Activated CD4-positive, alpha-beta T cell treated with anti-CD3 and anti-CD28 coated beads for 36 hours (primary cell): ENCODE data around the gene DDOST. TPM values are rescaled to one million over a fixed set of nuclear protein-coding genes. Genes with fewer than 3 reads are reported as not detected.

Experiments used
- ATAC-seq: fragments of 200-7000 bp; cut with Tn5 transposase; one replicate; pipeline ENCODE4 v1.10.0; 2021; ENCODE audit warnings: mild to moderate bottlenecking, moderate library complexity
- CTCF ChIA-PET: fragments of 350-600 bp; sonication (Branson Sonifier 250); formaldehyde crosslinking; loops from one replicate; lab custom pipeline; 2021; ENCODE audit warnings: antibody characterized with exemption; lab: Charles Lee
- POLR2A ChIA-PET: fragments of 350-600 bp; sonication (Branson Sonifier 250); formaldehyde crosslinking; loops from one replicate; lab custom pipeline; 2021; ENCODE audit warnings: antibody characterized with exemption, inconsistent platforms; lab: Charles Lee
- DNase-seq: peaks from one replicate; pipeline ENCODE4 v3.0.0-alpha.2; 2020
- H3K27ac Mint-ChIP-seq: one replicate; pipeline ENCODE4 v1.8.0; 2021; ENCODE audit warnings: mixed read lengths
- H3K27me3 Mint-ChIP-seq: one replicate; pipeline ENCODE4 v1.8.0; 2021; ENCODE audit warnings: mixed read lengths
- H3K36me3 Mint-ChIP-seq: one replicate; pipeline ENCODE4 v1.8.0; 2021; ENCODE audit warnings: low read depth, mixed read lengths
- H3K4me1 Mint-ChIP-seq: one replicate; pipeline ENCODE4 v1.8.0; 2021; ENCODE audit warnings: mixed read lengths
- H3K4me3 Mint-ChIP-seq: one replicate; pipeline ENCODE4 v1.8.0; 2021; ENCODE audit warnings: mild to moderate bottlenecking, moderate library complexity, mixed read lengths
- H3K9me3 Mint-ChIP-seq: one replicate; pipeline ENCODE4 v1.8.0; 2021; ENCODE audit warnings: low read depth, mixed read lengths
- intact Hi-C, 2 experiments: fragments of 100-400 bp; cut with DNase I in 1 of 2; cut with micrococcal nuclease in 1 of 2; formaldehyde crosslinking; loops; one replicate each; pipeline versions ENCODE4 v1.14.2 to v1.15.1; 2022 to 2024; cut with DNase I, micrococcal nuclease
- total RNA-seq, 2 experiments: library from RNA; stranded (reverse); gene quantifications; one replicate each; pipeline ENCODE4 v1.2.3, GENCODE V29; 2021

DDOST gene
- total RNA-seq, 2 experiments from 2014 or later, result 112 to 136 TPM

GRCh38 chr1:20640183-20640597, 21.0 kb downstream of the DDOST start:
- intact Hi-C loops, result loop anchor here (1.0 kb wide), 3 partner anchors 65 to 427 kb away; no protein-coding TSS in a partner anchor
- peak; percentile 78 for DNase-seq
- H3K36me3 Mint-ChIP-seq, result peaks cover 2% of the 10 kb centered on the region
- H3K4me3 Mint-ChIP-seq, result no peak overlapping the region
- ChIA-PET CTCF (interaction anchor here (0.6 to 1.5 kb wide), 5 partner anchors 10 to 123 kb away, joined by 3 to 6 read pairs (median 4); no protein-coding TSS in a partner anchor), POLR2A (no interaction called here)
- no peak overlapping the region for H3K27ac Mint-ChIP-seq
- peak; percentile 88 for ATAC-seq
- no peaks in the 10 kb centered on the region for H3K9me3 Mint-ChIP-seq
- no peaks in the 10 kb centered on the region for H3K4me1 Mint-ChIP-seq
- H3K27me3 Mint-ChIP-seq, result no peaks in the 10 kb centered on the region

GRCh38 chr1:20636785-20637347, 24.3 kb downstream of the DDOST start:
- peaks cover 9% of the 10 kb centered on the region for H3K4me1 Mint-ChIP-seq
- H3K9me3 Mint-ChIP-seq, result no peaks in the 10 kb centered on the region
- CTCF ChIA-PET, result interaction anchor here (0.7 to 1.5 kb wide), 2 partner anchors 42 to 115 kb away, joined by 3 to 5 read pairs; no protein-coding TSS in a partner anchor
- DNase-seq (no peak), ATAC-seq (no peak)
- H3K27ac Mint-ChIP-seq, result no peak overlapping the region
- POLR2A ChIA-PET, result no interaction called here
- no peaks in the 10 kb centered on the region for H3K27me3 Mint-ChIP-seq
- intact Hi-C loops, result loop anchor here in 1 of 2 experiments (10.0 kb wide), 1 partner anchor 262 kb away; no protein-coding TSS in a partner anchor
- H3K4me3 Mint-ChIP-seq, result no peak overlapping the region
- no peaks in the 10 kb centered on the region for H3K36me3 Mint-ChIP-seq

- Mint-ChIP-seq H3K4me3 (peak overlapping the region; percentile 72), H3K4me1 (peaks cover 9% of the 10 kb centered on the region), H3K36me3 (no peaks in the 10 kb centered on the region), H3K27me3 (no peaks in the 10 kb centered on the region), H3K9me3 (no peaks in the 10 kb centered on the region), H3K27ac (no peak overlapping the region)
- ChIA-PET CTCF (interaction anchor here (0.9 to 3.9 kb wide), 5 partner anchors 24 to 560 kb away, joined by 3 to 30 read pairs (median 19); partner anchors contain the start of gene DDOST), POLR2A (interaction anchor here (1.3 kb wide), 1 partner anchor 152 kb away, joined by 6 read pairs; the partner anchor contains the start of gene HP1BP3)
- intact Hi-C loops, result loop anchor here (1.0 to 10.0 kb wide), 3 partner anchors 127 to 260 kb away; partner anchors contain the start of gene MUL1 (in 1 of the 2)
- DNase-seq (peak; percentile 25), ATAC-seq (peak; percentile 38)
These were observed 26.5 kb downstream of the DDOST start for GRCh38 chr1:20634594-20635084.

- ChIA-PET POLR2A (interaction anchor here (1.3 kb wide), 1 partner anchor 153 kb away, joined by 6 read pairs; the partner anchor contains the start of gene HP1BP3), CTCF (interaction anchor here (0.5 to 3.9 kb wide), 22 partner anchors 8 to 1397 kb away, joined by 3 to 30 read pairs (median 4); partner anchors contain the start of gene DDOST)
- peak; percentile 34 for ATAC-seq
- H3K36me3 Mint-ChIP-seq, result no peaks in the 10 kb centered on the region
- intact Hi-C loops, result loop anchor here (1.0 to 10.0 kb wide), 3 partner anchors 127 to 259 kb away; partner anchors contain the start of gene MUL1 (in 1 of the 2)
- H3K27me3 Mint-ChIP-seq, result no peaks in the 10 kb centered on the region
- peak overlapping the region; percentile 72 for H3K4me3 Mint-ChIP-seq
- peak; percentile 28 for DNase-seq
- H3K9me3 Mint-ChIP-seq, result peaks cover 1% of the 10 kb centered on the region
- H3K4me1 Mint-ChIP-seq, result peaks cover 9% of the 10 kb centered on the region
- H3K27ac Mint-ChIP-seq, result peak overlapping the region; percentile 72
These were observed 27.0 kb downstream of the DDOST start for GRCh38 chr1:20634065-20634593.

GRCh38 chr1:20633190-20634064, 27.7 kb downstream of the DDOST start, which contains the start of gene PINK1:
Gene PINK1, plus strand, starts transcription at chr1:20633458. Its CDS starts 91 bp downstream, at chr1:20633549.
- H3K9me3 Mint-ChIP-seq, result peaks cover 3% of the 10 kb centered on the region
- ChIA-PET POLR2A (interaction anchor here (1.3 kb wide), 1 partner anchor 154 kb away, joined by 6 read pairs; the partner anchor contains the start of gene HP1BP3), CTCF (interaction anchor here (0.5 to 3.9 kb wide), 25 partner anchors 9 to 1398 kb away, joined by 3 to 30 read pairs (median 4); partner anchors contain the start of gene DDOST)
- no peaks in the 10 kb centered on the region for H3K27me3 Mint-ChIP-seq
- ATAC-seq (peak; percentile 82), DNase-seq (peak; percentile 91)
- peak within 1 kb of the TSS; percentile 72 for H3K27ac Mint-ChIP-seq
- peaks cover 9% of the 10 kb centered on the region for H3K4me1 Mint-ChIP-seq
- intact Hi-C loops, result loop anchor here (1.0 to 10.0 kb wide), 9 partner anchors 28 to 259 kb away; partner anchors contain the start of genes DDOST (in 2 of the 2) and MUL1 (in 2 of the 2)
- no peaks in the 10 kb centered on the region for H3K36me3 Mint-ChIP-seq
- H3K4me3 Mint-ChIP-seq, result peak within 1 kb of the TSS; percentile 72

GRCh38 chr1:20632386-20632785, 28.8 kb downstream of the DDOST start:
- intact Hi-C loops, result loop anchor here (2.0 to 10.0 kb wide), 3 partner anchors 58 to 258 kb away; partner anchors contain the start of gene MUL1 (in 1 of the 2)
- Mint-ChIP-seq H3K9me3 (peaks cover 6% of the 10 kb centered on the region), H3K36me3 (no peaks in the 10 kb centered on the region), H3K27me3 (peaks cover 1% of the 10 kb centered on the region), H3K4me1 (peaks cover 9% of the 10 kb centered on the region), H3K4me3 (peak overlapping the region; percentile 15), H3K27ac (no peak overlapping the region)
- ATAC-seq, result no peak
- ChIA-PET POLR2A (no interaction called here), CTCF (interaction anchor here (0.6 to 3.9 kb wide), 12 partner anchors 7 to 585 kb away, joined by 3 to 30 read pairs (median 4); partner anchors contain the start of gene DDOST)
- no peak for DNase-seq

GRCh38 chr1:20630729-20631128, 30.4 kb downstream of the DDOST start:
- ChIA-PET CTCF (interaction anchor here (0.7 to 2.0 kb wide), 5 partner anchors 8 to 117 kb away, joined by 3 to 8 read pairs (median 3); partner anchors contain the start of gene DDOST), POLR2A (no interaction called here)
- ATAC-seq (no peak), DNase-seq (no peak)
- Mint-ChIP-seq H3K36me3 (no peaks in the 10 kb centered on the region), H3K4me1 (peaks cover 9% of the 10 kb centered on the region), H3K27me3 (peaks cover 7% of the 10 kb centered on the region), H3K4me3 (no peak overlapping the region), H3K27ac (no peak overlapping the region), H3K9me3 (peaks cover 6% of the 10 kb centered on the region)
- intact Hi-C loops, result loop anchor here (5.0 to 10.0 kb wide), 2 partner anchors 123 to 256 kb away; partner anchors contain the start of gene MUL1 (in 1 of the 2)

- H3K4me3 Mint-ChIP-seq, result no peak overlapping the region
- ChIA-PET POLR2A (no interaction called here), CTCF (no interaction called here)
- intact Hi-C loops, result no loop called here
- peaks cover 6% of the 10 kb centered on the region for H3K9me3 Mint-ChIP-seq
- H3K27ac Mint-ChIP-seq, result no peak overlapping the region
- H3K27me3 Mint-ChIP-seq, result peaks cover 8% of the 10 kb centered on the region
- no peaks in the 10 kb centered on the region for H3K36me3 Mint-ChIP-seq
- H3K4me1 Mint-ChIP-seq, result no peaks in the 10 kb centered on the region
- DNase-seq, result no peak
- ATAC-seq, result no peak
These were observed 34.6 kb downstream of the DDOST start for GRCh38 chr1:20626524-20626923.

GRCh38 chr1:20626098-20626427, 35.1 kb downstream of the DDOST start:
- no peak overlapping the region for H3K27ac Mint-ChIP-seq
- ATAC-seq (no peak), DNase-seq (no peak)
- peaks cover 8% of the 10 kb centered on the region for H3K27me3 Mint-ChIP-seq
- ChIA-PET POLR2A (no interaction called here), CTCF (no interaction called here)
- no peaks in the 10 kb centered on the region for H3K4me1 Mint-ChIP-seq
- H3K4me3 Mint-ChIP-seq, result no peak overlapping the region
- peaks cover 6% of the 10 kb centered on the region for H3K9me3 Mint-ChIP-seq
- H3K36me3 Mint-ChIP-seq, result no peaks in the 10 kb centered on the region
- intact Hi-C loops, result no loop called here
